Measurements from ENCODE around the gene GRM8.

The GRM8 gene

DNA sequence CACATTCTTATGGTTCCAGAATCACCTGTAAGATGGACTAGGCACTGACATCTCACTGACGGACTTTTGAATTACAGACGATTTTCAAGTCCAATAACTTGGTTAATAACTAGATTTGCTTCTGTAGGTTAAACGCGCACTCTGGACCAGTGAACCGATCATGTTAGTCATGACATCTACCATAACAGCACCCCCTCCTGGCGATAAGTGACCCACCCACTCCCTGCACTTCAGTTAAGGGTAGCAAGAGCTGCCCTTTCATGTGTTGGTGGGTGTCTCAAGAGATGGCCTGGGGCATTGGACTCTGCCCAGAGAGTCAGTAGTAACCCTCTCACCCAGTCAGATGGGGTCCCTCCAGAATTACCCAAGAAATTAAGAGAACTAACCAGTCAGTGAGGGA is 12.9 kb downstream of the GRM8 start:
- CTCF ChIA-PET = interaction anchor here (1.1 kb wide), 1 partner anchor 14 kb away, joined by 3 read pairs; no protein-coding TSS in a partner anchor
- TF ChIP-seq, protein P1, sequence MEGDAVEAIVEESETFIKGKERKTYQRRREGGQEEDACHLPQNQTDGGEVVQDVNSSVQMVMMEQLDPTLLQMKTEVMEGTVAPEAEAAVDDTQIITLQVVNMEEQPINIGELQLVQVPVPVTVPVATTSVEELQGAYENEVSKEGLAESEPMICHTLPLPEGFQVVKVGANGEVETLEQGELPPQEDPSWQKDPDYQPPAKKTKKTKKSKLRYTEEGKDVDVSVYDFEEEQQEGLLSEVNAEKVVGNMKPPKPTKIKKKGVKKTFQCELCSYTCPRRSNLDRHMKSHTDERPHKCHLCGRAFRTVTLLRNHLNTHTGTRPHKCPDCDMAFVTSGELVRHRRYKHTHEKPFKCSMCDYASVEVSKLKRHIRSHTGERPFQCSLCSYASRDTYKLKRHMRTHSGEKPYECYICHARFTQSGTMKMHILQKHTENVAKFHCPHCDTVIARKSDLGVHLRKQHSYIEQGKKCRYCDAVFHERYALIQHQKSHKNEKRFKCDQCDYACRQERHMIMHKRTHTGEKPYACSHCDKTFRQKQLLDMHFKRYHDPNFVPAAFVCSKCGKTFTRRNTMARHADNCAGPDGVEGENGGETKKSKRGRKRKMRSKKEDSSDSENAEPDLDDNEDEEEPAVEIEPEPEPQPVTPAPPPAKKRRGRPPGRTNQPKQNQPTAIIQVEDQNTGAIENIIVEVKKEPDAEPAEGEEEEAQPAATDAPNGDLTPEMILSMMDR (IDR thresholded peaks at IDR 0.05; ENCODE audit: insufficient read depth, low read length, missing control alignments) = no peak
- no peak for DNase-seq (ENCODE audit: low read depth, low spot score)
- no peak overlapping the region for H3K4me3 ChIP-seq (ENCODE audit: low read depth, low read length)
- POLR2A ChIA-PET = no interaction called here

DNA sequence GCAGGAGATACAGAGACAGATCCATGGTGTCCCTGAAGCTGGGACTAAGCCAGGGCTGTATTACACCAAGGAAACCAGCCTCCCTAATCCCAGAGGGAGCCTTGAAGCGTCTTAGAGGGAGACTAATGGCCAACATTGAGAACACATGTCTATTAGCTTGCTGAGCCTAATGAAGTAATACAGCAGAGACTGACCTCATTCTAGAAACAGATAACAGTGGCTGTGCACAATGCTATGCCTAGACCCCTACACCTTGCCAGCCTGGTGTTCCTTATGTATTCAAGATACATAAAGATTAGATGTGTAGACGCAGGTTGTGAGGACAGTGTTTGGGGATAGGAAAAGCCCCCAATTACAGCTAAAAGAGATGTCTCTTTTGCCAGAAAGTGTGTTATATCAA is 19.1 kb downstream of the GRM8 start:
- no peak for DNase-seq (ENCODE audit: low read depth, low spot score)
- POLR2A ChIA-PET = no interaction called here
- no peak overlapping the region for H3K4me3 ChIP-seq (ENCODE audit: low read depth, low read length)
- TF ChIP-seq, protein P1 (IDR thresholded peaks at IDR 0.05; ENCODE audit: insufficient read depth, low read length, missing control alignments) = no peak
- CTCF ChIA-PET = no interaction called here

DNA sequence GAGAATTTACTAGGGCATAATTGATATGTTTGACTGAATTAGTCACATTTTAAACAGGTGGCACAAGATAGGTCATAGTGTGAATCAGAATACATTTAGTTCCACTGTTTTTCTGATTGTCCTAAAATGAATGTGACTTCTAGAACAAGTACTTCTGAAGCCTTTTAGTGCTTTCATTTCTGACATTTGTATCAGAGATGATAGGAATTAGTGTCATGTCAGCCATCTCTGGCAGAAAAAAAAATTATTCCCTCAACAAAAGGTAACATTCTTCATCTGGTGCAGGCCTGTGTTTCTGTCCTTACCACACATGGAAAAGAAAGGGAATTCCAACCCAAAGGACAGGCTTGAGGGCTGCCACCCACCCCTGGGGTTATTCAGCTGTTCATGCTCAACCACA is 21.3 kb downstream of the GRM8 start:
- CTCF ChIA-PET = no interaction called here
- TF ChIP-seq, protein P1 (IDR thresholded peaks at IDR 0.05; ENCODE audit: insufficient read depth, low read length, missing control alignments) = no peak

DNA sequence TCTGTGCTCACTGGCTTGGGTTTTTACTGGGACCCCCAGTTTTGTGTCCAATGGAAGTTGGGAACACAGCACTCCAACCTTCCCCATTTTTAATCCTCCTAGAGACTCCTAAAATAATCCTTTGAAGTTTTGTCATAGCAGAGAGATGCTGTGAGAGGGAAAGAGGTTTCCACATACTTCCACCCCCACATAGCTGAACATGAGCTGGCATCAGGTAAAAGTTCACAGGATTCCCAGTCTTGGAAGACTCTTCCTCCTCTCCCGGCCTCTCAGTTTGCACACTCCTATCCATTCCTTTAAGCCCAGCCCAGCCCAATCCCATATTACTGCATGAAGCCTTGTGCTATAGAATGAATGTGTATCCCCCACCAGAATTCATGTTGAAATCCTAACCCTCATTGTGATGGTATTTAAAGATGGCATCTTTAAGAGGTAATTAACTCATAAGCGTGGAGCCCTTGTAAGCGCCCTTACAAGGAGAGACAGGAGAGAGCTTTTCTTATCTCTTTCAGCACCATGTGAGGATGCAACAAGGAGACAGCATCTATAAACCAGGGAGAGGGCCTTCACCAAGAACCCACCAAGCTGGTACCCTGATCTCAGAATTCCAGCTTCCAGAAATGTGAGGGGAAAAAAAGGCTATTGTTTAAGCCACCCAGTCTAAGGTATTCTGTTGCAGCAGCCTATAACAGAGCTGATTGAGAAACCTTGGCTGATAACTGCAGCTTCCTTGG is 22.4 kb downstream of the GRM8 start:
- ChIA-PET POLR2A (no interaction called here), CTCF (no interaction called here)
- TF ChIP-seq, protein P1 (IDR thresholded peaks at IDR 0.05; ENCODE audit: insufficient read depth, low read length, missing control alignments) = no peak
- H3K4me3 ChIP-seq (ENCODE audit: low read depth, low read length) = no peak overlapping the region
- no peak for DNase-seq (ENCODE audit: low read depth, low spot score)

More for the DNA sequence above, 21.3 kb downstream of the GRM8 start:
- no peak for DNase-seq (ENCODE audit: low read depth, low spot score)
- POLR2A ChIA-PET = no interaction called here
- H3K4me3 ChIP-seq (ENCODE audit: low read depth, low read length) = no peak overlapping the region

DNA sequence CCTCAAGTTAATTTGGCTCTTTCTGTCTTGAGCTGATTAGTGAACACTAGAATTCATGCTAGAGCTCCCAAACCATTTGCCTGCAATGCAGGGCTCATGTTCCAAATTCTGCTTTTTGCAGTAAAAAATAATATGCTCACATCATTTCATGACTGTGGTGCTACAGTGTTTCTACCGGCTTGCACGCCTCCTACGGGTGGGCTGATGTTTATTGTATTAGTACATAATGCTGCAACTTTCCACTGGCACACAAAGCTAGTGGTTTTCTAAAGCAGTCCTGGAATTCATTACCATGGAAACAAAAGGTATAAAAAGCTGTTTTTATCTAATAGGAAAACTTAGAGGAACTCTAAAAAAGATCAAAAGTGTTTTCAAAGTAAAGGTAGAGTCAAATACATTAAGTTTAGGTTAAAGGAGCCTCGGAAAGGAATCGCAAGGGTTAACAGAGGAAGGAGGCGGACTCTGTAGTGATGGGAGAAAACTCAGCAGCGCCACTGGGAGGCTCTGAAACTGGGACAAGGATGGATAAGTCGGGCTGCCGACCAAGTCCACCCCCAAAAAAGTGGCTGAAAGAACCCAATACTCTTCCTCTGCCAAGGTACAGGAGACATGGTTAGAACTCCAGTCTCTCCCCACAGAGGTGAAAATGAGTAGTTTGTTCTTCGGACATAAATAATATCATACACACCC is 25.9 kb downstream of the GRM8 start:
- TF ChIP-seq, protein P1 (IDR thresholded peaks at IDR 0.05; ENCODE audit: insufficient read depth, low read length, missing control alignments) = no peak
- DNase-seq (ENCODE audit: low read depth, low spot score) = no peak
- CTCF ChIA-PET = no interaction called here
- no peak overlapping the region for H3K4me3 ChIP-seq (ENCODE audit: low read depth, low read length)
- POLR2A ChIA-PET = no interaction called here

DNA sequence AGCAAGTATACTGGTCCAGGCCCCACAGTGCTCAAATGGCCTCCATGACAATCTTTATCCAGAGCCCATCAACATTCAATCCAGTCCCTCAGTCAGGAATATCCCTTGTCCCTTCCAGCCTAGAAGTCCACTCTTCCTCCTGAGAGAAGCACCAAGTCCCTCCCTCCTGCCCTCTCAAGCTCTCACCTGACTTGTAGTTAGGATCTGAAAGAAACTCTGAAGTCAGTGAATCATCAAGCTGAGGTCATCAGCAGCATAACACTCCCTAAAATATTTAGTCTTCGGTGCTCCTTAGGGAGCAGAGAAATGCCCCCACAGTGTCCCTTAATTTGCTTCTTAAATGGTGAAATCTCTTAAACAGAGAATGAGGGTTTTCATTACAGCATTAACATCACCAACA is 31.0 kb downstream of the GRM8 start:
- ChIA-PET POLR2A (no interaction called here), CTCF (no interaction called here)
- TF ChIP-seq, protein P1 (IDR thresholded peaks at IDR 0.05; ENCODE audit: insufficient read depth, low read length, missing control alignments) = no peak
- no peak for DNase-seq (ENCODE audit: low read depth, low spot score)
- no peak overlapping the region for H3K4me3 ChIP-seq (ENCODE audit: low read depth, low read length)

Data from AG04449 (cell line).